Subcutaneous preadipocyte (primary cell): Measurements from ENCODE around the gene TXNDC5. TPM values are rescaled to one million over a fixed set of nuclear protein-coding genes. Genes with fewer than 3 reads are reported as not detected.

Experiments
- total RNA-seq: library from RNA; depleted of rRNA; stranded (reverse); fragments of >200 nt; gene quantifications from 2 replicates; pipeline ENCODE4 v1.2.3, GENCODE V29; 2012

The TXNDC5 gene
- 218 and 360 TPM in 2 replicates for total RNA-seq

DNA sequence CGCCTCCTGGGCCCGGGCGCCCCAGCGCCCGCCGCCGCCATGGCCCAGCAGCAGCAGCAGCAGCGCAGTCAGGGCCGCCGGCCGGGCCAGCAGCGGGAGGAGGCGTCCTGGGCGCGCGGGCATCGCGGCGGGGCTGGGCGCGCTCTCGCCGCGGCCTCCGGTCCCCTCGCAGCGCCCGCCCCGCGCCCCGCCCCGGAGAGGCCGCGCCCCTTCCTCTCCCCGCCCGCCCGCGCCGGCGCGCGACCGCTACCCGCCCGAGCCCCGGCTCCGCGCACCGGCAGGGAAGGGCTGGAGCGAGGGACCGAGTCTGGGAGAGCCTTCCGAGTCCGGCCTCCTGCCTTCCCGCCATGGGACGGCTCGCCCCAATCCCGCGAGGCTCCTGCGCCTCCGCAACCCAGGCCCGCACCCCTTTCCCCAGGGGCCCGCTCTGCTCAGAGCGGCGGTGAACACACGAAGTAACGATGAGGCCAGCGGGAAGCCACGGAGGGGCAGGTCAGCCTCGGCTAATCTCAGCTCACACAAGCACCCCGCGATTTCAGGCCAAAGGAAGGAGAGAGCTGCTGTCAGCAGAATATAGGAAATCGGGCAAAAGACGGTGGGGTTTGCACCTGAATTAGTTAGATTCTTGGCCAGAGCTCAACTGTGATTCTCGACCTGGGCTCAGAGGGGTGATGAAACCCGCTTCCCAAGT is at the start of gene TXNDC5:
TXNDC5 (minus strand) TSS at position 135 of the 691 bp plus-strand sequence; CDS start at position 123, 12 bp downstream.

Other genes with a start within 250 kb of the TXNDC5 start
- 1.1 and 4.7 TPM in 2 replicates for gene BMP6, start 184.7 kb downstream of the TXNDC5 start, total RNA-seq
- gene BLOC1S5, start 153.6 kb upstream of the TXNDC5 start, total RNA-seq, result 9.2 and 12.5 TPM in 2 replicates
- gene EEF1E1, start 191.8 kb upstream of the TXNDC5 start, total RNA-seq, result 36.7 and 38.5 TPM in 2 replicates